Hematopoietic multipotent progenitor cell treated with erythropoietin and hydrocortisone succinate and interleukin-3 and kit ligand, for 6 days (in vitro differentiated cells): ENCODE results near the gene SKIC2.
A peak's percentile ranks its signal among the peaks of the same experiment; 100 is the strongest.
"Not testable (repeated sequence)": the region's sequence is repeated elsewhere in the genome, so short reads cannot be mapped to it uniquely, and the experiment has no call there.

ENCODE experiments used
- DNase-seq: peaks from one replicate; pipeline ENCODE4 v3.0.0-alpha.2; 2015

Gene SKIC2

GRCh38 chr6:31969712-31970603 lies 11.0 kb downstream of the SKIC2 start:
- DNase-seq = peak; percentile 38

- DNase-seq = no peak
Measured at GRCh38 chr6:31970604-31971271, 11.8 kb downstream of the SKIC2 start.

- no peak for DNase-seq
Measured at GRCh38 chr6:31971279-31971992, 12.5 kb downstream of the SKIC2 start.

GRCh38 chr6:31971993-31972708 lies 13.2 kb downstream of the SKIC2 start, which contains the start of gene DXO:
Gene DXO (minus strand): TSS chr6:31972138. CDS start chr6:31971675, 463 bp downstream.
- DNase-seq = peak; percentile 99

- DNase-seq = peak; percentile 41
Measured at GRCh38 chr6:31972709-31973350, 13.9 kb downstream of the SKIC2 start.

- DNase-seq = not testable (repeated sequence)
Measured at GRCh38 chr6:31976065-31976464, 17.1 kb downstream of the SKIC2 start.

GRCh38 chr6:31977816-31978431 lies 18.9 kb downstream of the SKIC2 start:
- DNase-seq = no peak

GRCh38 chr6:31978831-31979230 lies 19.9 kb downstream of the SKIC2 start:
- DNase-seq = no peak

- DNase-seq = no peak
Measured at GRCh38 chr6:31979238-31979898, 20.4 kb downstream of the SKIC2 start.

GRCh38 chr6:31980195-31980876 lies 21.4 kb downstream of the SKIC2 start:
- DNase-seq = not testable (repeated sequence)

- DNase-seq = not testable (repeated sequence)
Measured at GRCh38 chr6:31980998-31981397, 22.0 kb downstream of the SKIC2 start.

- DNase-seq = not testable (repeated sequence)
Measured at GRCh38 chr6:31981744-31982143, 22.8 kb downstream of the SKIC2 start, which contains the start of gene C4A. Gene C4A (plus strand): TSS chr6:31982057. CDS start chr6:31982108, 51 bp downstream.

GRCh38 chr6:31989363-31989762 lies 30.4 kb downstream of the SKIC2 start:
- not testable (repeated sequence) for DNase-seq

GRCh38 chr6:31994421-31994820 lies 35.4 kb downstream of the SKIC2 start:
- not testable (repeated sequence) for DNase-seq

GRCh38 chr6:31996385-31996784 lies 37.4 kb downstream of the SKIC2 start:
- DNase-seq = not testable (repeated sequence)

- DNase-seq = not testable (repeated sequence)
Measured at GRCh38 chr6:32002546-32003268, 43.7 kb downstream of the SKIC2 start.

GRCh38 chr6:32003301-32003700 lies 44.3 kb downstream of the SKIC2 start:
- not testable (repeated sequence) for DNase-seq

- not testable (repeated sequence) for DNase-seq
Measured at GRCh38 chr6:32004393-32004792, 45.4 kb downstream of the SKIC2 start.

GRCh38 chr6:32004864-32005537 lies 46.0 kb downstream of the SKIC2 start:
- not testable (repeated sequence) for DNase-seq
